Measurements from ENCODE around the gene HLA-DQA1.

DNA sequence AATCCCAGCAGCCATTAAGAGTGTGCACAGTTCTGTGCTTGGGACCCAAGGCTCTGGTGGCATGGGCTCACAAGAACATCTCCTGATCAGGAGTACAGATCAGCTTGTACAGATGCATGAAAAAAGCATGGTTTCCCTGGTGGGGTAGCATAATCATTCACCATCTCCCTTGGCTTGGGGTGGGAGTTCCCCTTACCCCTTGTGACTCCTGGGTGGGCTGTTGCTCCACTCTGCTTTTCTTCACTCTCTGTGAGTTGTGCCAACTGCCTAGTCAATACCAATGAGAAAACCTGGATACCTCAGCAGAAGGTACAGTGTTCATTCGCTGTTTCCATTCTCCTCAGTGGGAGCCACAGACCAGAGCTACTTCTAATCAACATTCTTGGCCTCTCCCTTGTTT lies 42.8 kb downstream of the HLA-DQA1 start:
- no peak for TF ChIP-seq EZH2 (IDR thresholded peaks at IDR 0.05; ENCODE audit: low read depth, unreplicated experiment)
- TF ChIP-seq, protein P1, sequence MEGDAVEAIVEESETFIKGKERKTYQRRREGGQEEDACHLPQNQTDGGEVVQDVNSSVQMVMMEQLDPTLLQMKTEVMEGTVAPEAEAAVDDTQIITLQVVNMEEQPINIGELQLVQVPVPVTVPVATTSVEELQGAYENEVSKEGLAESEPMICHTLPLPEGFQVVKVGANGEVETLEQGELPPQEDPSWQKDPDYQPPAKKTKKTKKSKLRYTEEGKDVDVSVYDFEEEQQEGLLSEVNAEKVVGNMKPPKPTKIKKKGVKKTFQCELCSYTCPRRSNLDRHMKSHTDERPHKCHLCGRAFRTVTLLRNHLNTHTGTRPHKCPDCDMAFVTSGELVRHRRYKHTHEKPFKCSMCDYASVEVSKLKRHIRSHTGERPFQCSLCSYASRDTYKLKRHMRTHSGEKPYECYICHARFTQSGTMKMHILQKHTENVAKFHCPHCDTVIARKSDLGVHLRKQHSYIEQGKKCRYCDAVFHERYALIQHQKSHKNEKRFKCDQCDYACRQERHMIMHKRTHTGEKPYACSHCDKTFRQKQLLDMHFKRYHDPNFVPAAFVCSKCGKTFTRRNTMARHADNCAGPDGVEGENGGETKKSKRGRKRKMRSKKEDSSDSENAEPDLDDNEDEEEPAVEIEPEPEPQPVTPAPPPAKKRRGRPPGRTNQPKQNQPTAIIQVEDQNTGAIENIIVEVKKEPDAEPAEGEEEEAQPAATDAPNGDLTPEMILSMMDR (conservative IDR thresholded peaks at IDR 0.05; ENCODE audit: low read depth in 2 of 2) = no peak
- TF ChIP-seq STAT1 (IDR thresholded peaks at IDR 0.05; ENCODE audit: unreplicated experiment) = no peak
- TF ChIP-seq POLR2AphosphoS5 (IDR thresholded peaks at IDR 0.05; ENCODE audit: low read depth) = no peak
- TF ChIP-seq ZNF114 (CRISPR knock-in tag; IDR thresholded peaks at IDR 0.05) = no peak
- no peak for TF ChIP-seq CREB1 (CRISPR knock-in tag; IDR thresholded peaks at IDR 0.05; ENCODE audit: low read depth)
- TF ChIP-seq EZH2phosphoT487 (IDR thresholded peaks at IDR 0.05; ENCODE audit: unreplicated experiment) = no peak
- TF ChIP-seq JUNB (IDR thresholded peaks at IDR 0.05; ENCODE audit: unreplicated experiment) = no peak
- TF ChIP-seq ZNF331 (CRISPR knock-in tag; IDR thresholded peaks at IDR 0.05; ENCODE audit: low read depth) = no peak
- TF ChIP-seq, protein P2, sequence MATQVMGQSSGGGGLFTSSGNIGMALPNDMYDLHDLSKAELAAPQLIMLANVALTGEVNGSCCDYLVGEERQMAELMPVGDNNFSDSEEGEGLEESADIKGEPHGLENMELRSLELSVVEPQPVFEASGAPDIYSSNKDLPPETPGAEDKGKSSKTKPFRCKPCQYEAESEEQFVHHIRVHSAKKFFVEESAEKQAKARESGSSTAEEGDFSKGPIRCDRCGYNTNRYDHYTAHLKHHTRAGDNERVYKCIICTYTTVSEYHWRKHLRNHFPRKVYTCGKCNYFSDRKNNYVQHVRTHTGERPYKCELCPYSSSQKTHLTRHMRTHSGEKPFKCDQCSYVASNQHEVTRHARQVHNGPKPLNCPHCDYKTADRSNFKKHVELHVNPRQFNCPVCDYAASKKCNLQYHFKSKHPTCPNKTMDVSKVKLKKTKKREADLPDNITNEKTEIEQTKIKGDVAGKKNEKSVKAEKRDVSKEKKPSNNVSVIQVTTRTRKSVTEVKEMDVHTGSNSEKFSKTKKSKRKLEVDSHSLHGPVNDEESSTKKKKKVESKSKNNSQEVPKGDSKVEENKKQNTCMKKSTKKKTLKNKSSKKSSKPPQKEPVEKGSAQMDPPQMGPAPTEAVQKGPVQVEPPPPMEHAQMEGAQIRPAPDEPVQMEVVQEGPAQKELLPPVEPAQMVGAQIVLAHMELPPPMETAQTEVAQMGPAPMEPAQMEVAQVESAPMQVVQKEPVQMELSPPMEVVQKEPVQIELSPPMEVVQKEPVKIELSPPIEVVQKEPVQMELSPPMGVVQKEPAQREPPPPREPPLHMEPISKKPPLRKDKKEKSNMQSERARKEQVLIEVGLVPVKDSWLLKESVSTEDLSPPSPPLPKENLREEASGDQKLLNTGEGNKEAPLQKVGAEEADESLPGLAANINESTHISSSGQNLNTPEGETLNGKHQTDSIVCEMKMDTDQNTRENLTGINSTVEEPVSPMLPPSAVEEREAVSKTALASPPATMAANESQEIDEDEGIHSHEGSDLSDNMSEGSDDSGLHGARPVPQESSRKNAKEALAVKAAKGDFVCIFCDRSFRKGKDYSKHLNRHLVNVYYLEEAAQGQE (IDR thresholded peaks at IDR 0.05; ENCODE audit: unreplicated experiment) = no peak
- TF ChIP-seq, protein P3, sequence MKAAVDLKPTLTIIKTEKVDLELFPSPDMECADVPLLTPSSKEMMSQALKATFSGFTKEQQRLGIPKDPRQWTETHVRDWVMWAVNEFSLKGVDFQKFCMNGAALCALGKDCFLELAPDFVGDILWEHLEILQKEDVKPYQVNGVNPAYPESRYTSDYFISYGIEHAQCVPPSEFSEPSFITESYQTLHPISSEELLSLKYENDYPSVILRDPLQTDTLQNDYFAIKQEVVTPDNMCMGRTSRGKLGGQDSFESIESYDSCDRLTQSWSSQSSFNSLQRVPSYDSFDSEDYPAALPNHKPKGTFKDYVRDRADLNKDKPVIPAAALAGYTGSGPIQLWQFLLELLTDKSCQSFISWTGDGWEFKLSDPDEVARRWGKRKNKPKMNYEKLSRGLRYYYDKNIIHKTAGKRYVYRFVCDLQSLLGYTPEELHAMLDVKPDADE (IDR thresholded peaks at IDR 0.05) = no peak
- no peak for TF ChIP-seq NANOG (IDR thresholded peaks at IDR 0.05; ENCODE audit: borderline replicate concordance)
- TF ChIP-seq, protein P4, sequence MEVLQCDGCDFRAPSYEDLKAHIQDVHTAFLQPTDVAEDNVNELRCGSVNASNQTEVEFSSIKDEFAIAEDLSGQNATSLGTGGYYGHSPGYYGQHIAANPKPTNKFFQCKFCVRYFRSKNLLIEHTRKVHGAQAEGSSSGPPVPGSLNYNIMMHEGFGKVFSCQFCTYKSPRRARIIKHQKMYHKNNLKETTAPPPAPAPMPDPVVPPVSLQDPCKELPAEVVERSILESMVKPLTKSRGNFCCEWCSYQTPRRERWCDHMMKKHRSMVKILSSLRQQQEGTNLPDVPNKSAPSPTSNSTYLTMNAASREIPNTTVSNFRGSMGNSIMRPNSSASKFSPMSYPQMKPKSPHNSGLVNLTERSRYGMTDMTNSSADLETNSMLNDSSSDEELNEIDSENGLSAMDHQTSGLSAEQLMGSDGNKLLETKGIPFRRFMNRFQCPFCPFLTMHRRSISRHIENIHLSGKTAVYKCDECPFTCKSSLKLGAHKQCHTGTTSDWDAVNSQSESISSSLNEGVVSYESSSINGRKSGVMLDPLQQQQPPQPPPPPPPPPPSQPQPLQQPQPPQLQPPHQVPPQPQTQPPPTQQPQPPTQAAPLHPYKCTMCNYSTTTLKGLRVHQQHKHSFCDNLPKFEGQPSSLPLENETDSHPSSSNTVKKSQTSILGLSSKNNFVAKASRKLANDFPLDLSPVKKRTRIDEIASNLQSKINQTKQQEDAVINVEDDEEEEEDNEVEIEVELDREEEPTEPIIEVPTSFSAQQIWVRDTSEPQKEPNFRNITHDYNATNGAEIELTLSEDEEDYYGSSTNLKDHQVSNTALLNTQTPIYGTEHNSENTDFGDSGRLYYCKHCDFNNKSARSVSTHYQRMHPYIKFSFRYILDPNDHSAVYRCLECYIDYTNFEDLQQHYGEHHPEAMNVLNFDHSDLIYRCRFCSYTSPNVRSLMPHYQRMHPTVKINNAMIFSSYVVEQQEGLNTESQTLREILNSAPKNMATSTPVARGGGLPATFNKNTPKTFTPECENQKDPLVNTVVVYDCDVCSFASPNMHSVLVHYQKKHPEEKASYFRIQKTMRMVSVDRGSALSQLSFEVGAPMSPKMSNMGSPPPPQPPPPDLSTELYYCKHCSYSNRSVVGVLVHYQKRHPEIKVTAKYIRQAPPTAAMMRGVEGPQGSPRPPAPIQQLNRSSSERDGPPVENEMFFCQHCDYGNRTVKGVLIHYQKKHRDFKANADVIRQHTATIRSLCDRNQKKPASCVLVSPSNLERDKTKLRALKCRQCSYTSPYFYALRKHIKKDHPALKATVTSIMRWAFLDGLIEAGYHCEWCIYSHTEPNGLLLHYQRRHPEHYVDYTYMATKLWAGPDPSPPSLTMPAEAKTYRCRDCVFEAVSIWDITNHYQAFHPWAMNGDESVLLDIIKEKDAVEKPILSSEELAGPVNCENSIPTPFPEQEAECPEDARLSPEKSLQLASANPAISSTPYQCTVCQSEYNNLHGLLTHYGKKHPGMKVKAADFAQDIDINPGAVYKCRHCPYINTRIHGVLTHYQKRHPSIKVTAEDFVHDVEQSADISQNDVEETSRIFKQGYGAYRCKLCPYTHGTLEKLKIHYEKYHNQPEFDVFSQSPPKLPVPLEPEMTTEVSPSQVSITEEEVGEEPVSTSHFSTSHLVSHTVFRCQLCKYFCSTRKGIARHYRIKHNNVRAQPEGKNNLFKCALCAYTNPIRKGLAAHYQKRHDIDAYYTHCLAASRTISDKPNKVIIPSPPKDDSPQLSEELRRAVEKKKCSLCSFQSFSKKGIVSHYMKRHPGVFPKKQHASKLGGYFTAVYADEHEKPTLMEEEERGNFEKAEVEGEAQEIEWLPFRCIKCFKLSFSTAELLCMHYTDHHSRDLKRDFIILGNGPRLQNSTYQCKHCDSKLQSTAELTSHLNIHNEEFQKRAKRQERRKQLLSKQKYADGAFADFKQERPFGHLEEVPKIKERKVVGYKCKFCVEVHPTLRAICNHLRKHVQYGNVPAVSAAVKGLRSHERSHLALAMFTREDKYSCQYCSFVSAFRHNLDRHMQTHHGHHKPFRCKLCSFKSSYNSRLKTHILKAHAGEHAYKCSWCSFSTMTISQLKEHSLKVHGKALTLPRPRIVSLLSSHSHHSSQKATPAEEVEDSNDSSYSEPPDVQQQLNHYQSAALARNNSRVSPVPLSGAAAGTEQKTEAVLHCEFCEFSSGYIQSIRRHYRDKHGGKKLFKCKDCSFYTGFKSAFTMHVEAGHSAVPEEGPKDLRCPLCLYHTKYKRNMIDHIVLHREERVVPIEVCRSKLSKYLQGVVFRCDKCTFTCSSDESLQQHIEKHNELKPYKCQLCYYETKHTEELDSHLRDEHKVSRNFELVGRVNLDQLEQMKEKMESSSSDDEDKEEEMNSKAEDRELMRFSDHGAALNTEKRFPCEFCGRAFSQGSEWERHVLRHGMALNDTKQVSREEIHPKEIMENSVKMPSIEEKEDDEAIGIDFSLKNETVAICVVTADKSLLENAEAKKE (CRISPR knock-in tag; IDR thresholded peaks at IDR 0.05) = no peak

Data from GM23338 (cell line).